ENCODE results near the gene PLXNA3. TPM values are rescaled to one million over a fixed set of nuclear protein-coding genes. Genes with fewer than 3 reads are reported as not detected.
A peak's percentile ranks its signal among the peaks of the same experiment; 100 is the strongest.

The PLXNA3 gene
- total and polyA plus RNA-seq, 12 donors: 2.1 to 83.6 (median 24.8) TPM

GRCh38 chrX:154458954-154459778, 1.1 kb downstream of the PLXNA3 start:
- intact Hi-C loops (cut with DNase I): no loop called here
- TF ChIP-seq CTCF (IDR thresholded peaks at IDR 0.05): no peak
- TF ChIP-seq POLR2A (IDR thresholded peaks at IDR 0.05): no peak
- H3K27me3 ChIP-seq: no peaks in the 10 kb centered on the region
- H3K4me1 ChIP-seq (replicated peaks in 1 of 2): no peaks in the 10 kb centered on the region
- WGBS, 4 donors: 10 to 66% (median 45%) methylated on average over 5 to 15 of the region's 15 CpGs
- H3K36me3 ChIP-seq (replicated peaks in 1 of 2): peaks cover 0 to 2% of the 10 kb centered on the region in 2 donors
- peak in 6 of 7 donors; percentile 55 to 76 (median 66) for DNase-seq
- peak overlapping the region in 2 of 4 donors; percentile 34 to 66 for H3K4me3 ChIP-seq
- peak overlapping the region in 2 of 5 donors; percentile 16 to 66 for H3K27ac ChIP-seq
- no peaks in the 10 kb centered on the region for H3K9me3 ChIP-seq (replicated peaks in 1 of 3)

GRCh38 chrX:154459832-154460231, 1.8 kb downstream of the PLXNA3 start:
- H3K4me3 ChIP-seq: no peak overlapping the region
- intact Hi-C loops (cut with DNase I): no loop called here
- peak overlapping the region in 1 of 5 donors; percentile 20 for H3K27ac ChIP-seq
- WGBS, 4 donors: 61 to 82% (median 73%) methylated on average over 7 to 14 of the region's 14 CpGs
- H3K27me3 ChIP-seq: no peaks in the 10 kb centered on the region
- no peaks in the 10 kb centered on the region for H3K9me3 ChIP-seq (replicated peaks in 1 of 3)
- H3K36me3 ChIP-seq (replicated peaks in 1 of 2): peaks cover 0 to 9% of the 10 kb centered on the region in 2 donors
- no peak for DNase-seq
- no peak for TF ChIP-seq CTCF (IDR thresholded peaks at IDR 0.05)
- no peaks in the 10 kb centered on the region for H3K4me1 ChIP-seq (replicated peaks in 1 of 2)

- H3K27ac ChIP-seq: no peak overlapping the region
- DNase-seq: peak in 1 of 7 donors; percentile 57
- intact Hi-C loops (cut with DNase I): no loop called here
- TF ChIP-seq POLR2A (IDR thresholded peaks at IDR 0.05) (no peak), CTCF (IDR thresholded peaks at IDR 0.05) (no peak)
- no peaks in the 10 kb centered on the region for H3K9me3 ChIP-seq (replicated peaks in 1 of 3)
- H3K4me3 ChIP-seq: no peak overlapping the region
- no peaks in the 10 kb centered on the region for H3K4me1 ChIP-seq (replicated peaks in 1 of 2)
- 82 to 100% (median 87%) methylated on average over 1 to 26 of the region's 26 CpGs for WGBS, 4 donors
- peaks cover 0 to 14% of the 10 kb centered on the region in 2 donors for H3K36me3 ChIP-seq (replicated peaks in 1 of 2)
- H3K27me3 ChIP-seq: no peaks in the 10 kb centered on the region
Measured at GRCh38 chrX:154460326-154460725, 2.2 kb downstream of the PLXNA3 start.

GRCh38 chrX:154462396-154462795, 4.3 kb downstream of the PLXNA3 start:
- TF ChIP-seq POLR2A (IDR thresholded peaks at IDR 0.05) (no peak), CTCF (IDR thresholded peaks at IDR 0.05) (no peak)
- Histone ChIP-seq H3K27me3 (no peaks in the 10 kb centered on the region), H3K4me1 (replicated peaks in 1 of 2) (no peaks in the 10 kb centered on the region), H3K36me3 (replicated peaks in 1 of 2) (peaks cover 0 to 33% of the 10 kb centered on the region in 2 donors), H3K4me3 (no peak overlapping the region), H3K9me3 (replicated peaks in 1 of 3) (no peaks in the 10 kb centered on the region), H3K27ac (no peak overlapping the region)
- WGBS, 4 donors: 75 to 88% (median 86%) methylated on average over 2 to 8 of the region's 8 CpGs
- no peak for DNase-seq
- intact Hi-C loops (cut with DNase I): no loop called here

Data from adrenal gland (tissue), 12 donors.